ENCODE results near the gene CIB2. TPM values are rescaled to one million over a fixed set of nuclear protein-coding genes. Genes with fewer than 3 reads are reported as not detected.

CIB2 gene
- total RNA-seq = 14.4 TPM

DNA sequence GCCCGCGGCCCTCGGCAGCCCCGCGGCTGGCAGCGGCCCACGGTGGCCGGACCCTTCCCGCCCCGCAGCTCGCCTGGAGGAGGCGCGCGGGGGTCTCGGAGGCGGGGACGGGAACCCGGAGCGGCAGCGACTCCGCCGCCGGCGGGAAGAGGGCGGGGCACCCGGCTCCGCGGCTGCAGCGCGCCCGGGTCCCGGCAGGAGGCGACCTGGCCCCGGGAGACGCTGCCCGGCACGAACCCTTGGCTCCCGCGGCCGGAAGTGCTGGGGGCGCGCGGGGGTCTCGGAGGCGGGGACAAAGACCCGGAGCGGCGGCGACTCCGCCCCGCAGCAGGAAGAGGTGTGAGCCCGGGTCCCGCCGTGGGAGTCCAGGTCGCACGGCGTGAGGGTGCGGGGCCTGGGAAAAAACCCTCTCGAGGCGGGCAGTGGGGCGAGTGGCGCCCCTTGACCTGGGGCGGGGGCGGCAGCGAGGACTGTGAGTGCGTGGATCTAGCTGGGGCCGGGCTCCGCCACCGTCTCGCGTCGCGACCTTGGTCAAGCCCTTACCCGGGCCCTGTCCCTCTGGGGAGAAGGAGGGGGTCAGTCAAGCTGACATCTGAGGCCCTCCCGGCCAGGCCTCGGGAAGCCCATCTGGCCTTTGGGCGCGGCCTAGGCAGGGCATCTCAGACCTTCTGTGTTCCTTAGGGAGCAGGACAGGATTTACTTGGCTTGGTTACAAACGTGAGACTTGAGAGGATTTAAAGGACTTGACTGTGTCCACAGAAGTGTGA, at the start of gene CIB2:
Gene CIB2, minus strand, starts transcription at position 151 of the 767 bp plus-strand sequence. CDS start 230 bp downstream, outside the sequence.

DNA sequence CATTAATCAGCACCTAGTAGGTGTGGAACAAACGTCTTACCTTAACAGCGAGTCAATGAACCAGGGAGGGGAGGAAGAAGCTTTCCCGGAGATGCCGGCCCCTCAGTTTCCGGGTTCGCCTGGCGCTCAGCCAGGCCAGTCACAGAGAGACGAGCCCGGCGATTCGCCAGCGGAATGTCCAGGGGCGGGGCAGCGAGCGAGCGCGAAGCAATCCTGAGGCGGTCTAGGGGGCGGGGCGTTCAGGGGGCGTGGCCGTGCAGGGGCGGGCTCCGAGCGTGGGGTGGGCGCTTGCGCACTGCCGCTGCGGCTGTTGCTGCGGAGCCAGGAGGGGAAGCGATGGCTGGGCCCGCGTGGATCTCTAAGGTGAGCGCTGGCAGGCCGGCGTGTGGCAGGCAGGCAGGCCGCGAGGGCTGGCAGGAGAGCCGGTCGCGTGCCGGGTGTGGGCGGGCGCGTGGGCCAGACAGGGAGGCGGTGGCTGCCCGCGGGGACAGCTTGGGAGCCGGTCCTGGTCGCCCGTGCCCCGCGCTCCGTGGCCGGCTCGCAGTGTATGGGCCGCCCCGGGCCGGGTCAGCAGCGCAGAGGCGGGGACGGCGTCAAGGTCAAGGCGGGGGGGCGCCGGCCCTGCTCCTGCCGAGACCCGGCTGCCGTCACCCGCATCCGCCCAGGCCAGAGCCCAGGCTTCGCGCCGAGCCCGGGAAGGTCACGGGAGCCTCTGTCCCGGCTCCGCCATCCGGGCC, 18.0 kb upstream of the CIB2 start, which contains the start of gene IDH3A:
Gene IDH3A, plus strand, starts transcription at position 295 of the 737 bp plus-strand sequence. Its CDS starts 42 bp downstream, at position 337.

DNA sequence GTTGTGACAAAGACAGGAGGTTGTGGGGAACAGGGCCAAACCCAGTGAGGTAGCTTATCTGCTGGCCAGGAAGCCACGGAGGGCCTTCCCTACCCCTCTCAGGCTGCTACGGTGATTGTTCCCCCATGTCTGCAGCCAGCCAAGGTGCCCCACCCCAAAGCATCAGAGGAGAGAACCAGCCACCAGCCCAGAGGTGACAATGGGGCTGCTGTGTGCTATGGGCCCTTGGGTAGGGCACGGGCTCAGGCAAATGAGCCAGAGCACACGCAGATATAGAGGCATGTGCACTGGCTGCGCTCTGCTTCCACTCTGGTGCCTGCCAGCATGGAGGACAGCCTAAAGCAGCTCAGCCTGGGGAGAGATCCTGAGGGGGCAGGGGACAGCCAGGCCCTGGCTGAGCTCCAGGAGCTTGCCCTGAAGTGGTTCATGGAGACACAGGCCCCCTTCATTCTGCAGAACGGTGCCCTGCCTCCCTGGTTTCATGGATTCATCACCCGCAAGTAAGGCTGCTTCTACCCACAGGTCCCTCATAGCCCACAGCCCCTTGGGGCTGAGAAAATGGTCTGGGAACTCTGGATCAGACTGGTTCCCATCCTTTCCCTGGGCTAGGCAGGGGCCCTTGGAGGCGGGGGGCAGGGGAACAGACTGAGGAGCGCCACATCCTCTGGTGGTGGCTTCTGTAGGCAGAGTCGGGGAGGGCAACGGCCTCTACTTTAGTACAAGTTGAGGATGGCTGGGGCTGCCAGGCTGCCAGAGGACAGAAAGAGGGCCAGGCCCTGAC, 38.8 kb downstream of the CIB2 start, which contains the start of gene SH2D7:
Gene SH2D7, plus strand, starts transcription at position 301 of the 781 bp plus-strand sequence. Its CDS starts 24 bp downstream, at position 325.

DNA sequence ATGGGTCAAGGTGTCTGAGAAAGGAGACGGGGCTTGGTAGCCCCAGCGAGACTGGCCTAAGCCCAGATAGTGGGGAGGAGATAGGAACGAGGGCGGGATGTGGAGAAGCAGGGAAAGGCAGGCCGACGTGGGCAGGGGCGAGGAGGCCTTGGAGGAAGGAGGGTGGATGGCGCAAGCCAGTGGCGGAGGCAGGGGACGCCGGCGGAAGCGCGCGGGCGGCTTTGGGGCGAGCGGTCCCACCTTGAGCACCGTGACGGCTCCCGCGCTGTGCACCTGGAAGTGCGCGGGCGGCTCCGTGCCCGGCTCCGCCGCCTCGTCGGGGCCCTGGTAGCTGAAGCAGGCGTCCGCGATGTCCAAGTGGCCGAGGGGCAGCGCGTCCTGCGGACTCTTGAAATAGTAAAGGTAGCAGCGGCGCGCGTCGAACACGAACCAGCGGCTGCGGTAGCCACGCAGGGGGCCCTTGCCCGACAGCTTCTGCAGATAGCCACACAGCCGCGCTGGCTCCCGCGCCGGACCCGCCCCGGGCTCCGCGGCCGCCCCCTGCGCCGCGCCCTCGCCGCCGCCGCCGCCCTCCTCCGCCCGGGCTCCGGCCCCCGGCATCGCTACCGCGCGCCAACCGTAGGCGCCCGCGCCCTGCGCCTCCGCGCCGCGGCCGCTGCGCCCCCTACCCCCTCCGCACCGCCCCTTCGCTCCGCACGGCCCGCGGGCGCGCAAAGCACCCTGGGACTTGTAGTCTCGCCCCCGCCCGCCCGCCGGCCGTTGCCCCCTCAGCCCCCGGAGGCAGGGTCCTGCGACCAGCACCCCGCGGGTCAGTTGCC, 54.0 kb downstream of the CIB2 start, which contains the start of gene TBC1D2B:
Gene TBC1D2B, minus strand, starts transcription at position 659 of the 818 bp plus-strand sequence. Its CDS starts 59 bp downstream, at position 600.

Other genes with a start within 250 kb of the CIB2 start
- gene TBC1D2B, start 53.7 kb downstream of the CIB2 start, total RNA-seq = 46.0 TPM
- gene SH2D7, start 38.9 kb downstream of the CIB2 start, total RNA-seq = not detected
- gene IDH3A, start 17.9 kb upstream of the CIB2 start, total RNA-seq = 84.8 TPM
- 1.0 TPM for gene ACSBG1, start 103.1 kb upstream of the CIB2 start, total RNA-seq
- 30.6 TPM for gene DNAJA4, start 133.1 kb upstream of the CIB2 start, total RNA-seq
- 60.8 TPM for gene SKIC8, start 168.2 kb upstream of the CIB2 start, total RNA-seq
- gene CRABP1, start 208.9 kb upstream of the CIB2 start, total RNA-seq = 401 TPM